Panc1 (cell line): ENCODE results near the gene SPECC1.

Experiments used
- CTCF ChIP-seq: fragments of 450-650 bp; IDR thresholded peaks from 2 replicates; pipeline ENCODE4 v1.5.1; 2017; ENCODE audit warnings: mild to moderate bottlenecking
- POLR2AphosphoS5 ChIP-seq: IDR thresholded peaks from 2 replicates; pipeline ENCODE4 v1.6.1; 2012; ENCODE audit warnings: mild to moderate bottlenecking, low read depth, low read length, moderate library complexity
- REST ChIP-seq, 2 experiments: IDR thresholded peaks; 2 replicates each; pipeline ENCODE4 v1.6.1; 2011 to 2012; ENCODE audit warnings: low read depth in 2 of 2, control low read depth in 1 of 2, low read length in 1 of 2, mild to moderate bottlenecking in 1 of 2, moderate library complexity in 1 of 2; ENCODE audit not compliant: insufficient read depth in 1 of 2
- SIN3A ChIP-seq: IDR thresholded peaks from 2 replicates; pipeline ENCODE4 v1.6.1; 2012; ENCODE audit warnings: low read depth, mild to moderate bottlenecking, low read length, moderate library complexity, borderline replicate concordance; ENCODE audit not compliant: insufficient read depth
- TCF7L2 ChIP-seq: IDR thresholded peaks from 2 replicates; pipeline ENCODE4 v1.6.1; 2011; ENCODE audit warnings: mild to moderate bottlenecking, low read depth, low read length, inconsistent platforms

- TF ChIP-seq CTCF (no peak), REST (IDR thresholded peaks at IDR 0.05; ENCODE audit: insufficient read depth in 1 of 2, low read depth in 2 of 2, low read length in 1 of 2) (no peak), POLR2AphosphoS5 (no peak), TCF7L2 (no peak), SIN3A (no peak)
Measured at GRCh38 chr17:20280051-20280450, 270.9 kb downstream of the SPECC1 start.
